Activated CD4-positive, alpha-beta memory T cell treated with anti-CD3 and anti-CD28 coated beads for 36 hours (primary cell): ENCODE measurements around the gene CTNNA2. TPM values are rescaled to one million over a fixed set of nuclear protein-coding genes. Genes with fewer than 3 reads are reported as not detected.

Experiments used
- CTCF ChIA-PET: fragments of 350-600 bp; sonication (Branson Sonifier 250); formaldehyde crosslinking; loops from one replicate; lab custom pipeline; 2021; ENCODE audit warnings: antibody characterized with exemption, inconsistent platforms; lab: Charles Lee
- POLR2A ChIA-PET: fragments of 350-600 bp; sonication (Branson Sonifier 250); formaldehyde crosslinking; loops from one replicate; lab custom pipeline; 2021; ENCODE audit warnings: antibody characterized with exemption; lab: Charles Lee
- DNase-seq: peaks from one replicate; pipeline ENCODE4 v3.0.0-alpha.2; 2020
- H3K27ac Mint-ChIP-seq: one replicate; pipeline ENCODE4 v1.8.0; 2021; ENCODE audit warnings: mixed read lengths
- H3K27me3 Mint-ChIP-seq: one replicate; pipeline ENCODE4 v1.8.0; 2021; ENCODE audit warnings: mixed read lengths
- H3K36me3 Mint-ChIP-seq: one replicate; pipeline ENCODE4 v1.8.0; 2021; ENCODE audit warnings: mixed read lengths
- H3K4me1 Mint-ChIP-seq: one replicate; pipeline ENCODE4 v1.8.0; 2021; ENCODE audit warnings: low read depth, mixed read lengths
- H3K4me3 Mint-ChIP-seq: one replicate; pipeline ENCODE4 v1.8.0; 2021; ENCODE audit warnings: mild to moderate bottlenecking, mixed read lengths
- H3K9me3 Mint-ChIP-seq: one replicate; pipeline ENCODE4 v1.8.0; 2021; ENCODE audit warnings: mixed read lengths
- intact Hi-C: fragments of 100-400 bp; cut with micrococcal nuclease; formaldehyde crosslinking; loops from one replicate; pipeline ENCODE4 v1.15.1; 2023
- total RNA-seq, 2 experiments: library from RNA; stranded (reverse); gene quantifications; one replicate each; pipeline ENCODE4 v1.2.3, GENCODE V29; 2021

The CTNNA2 gene
- total RNA-seq, 2 experiments from 2014 or later, result not detected

DNA sequence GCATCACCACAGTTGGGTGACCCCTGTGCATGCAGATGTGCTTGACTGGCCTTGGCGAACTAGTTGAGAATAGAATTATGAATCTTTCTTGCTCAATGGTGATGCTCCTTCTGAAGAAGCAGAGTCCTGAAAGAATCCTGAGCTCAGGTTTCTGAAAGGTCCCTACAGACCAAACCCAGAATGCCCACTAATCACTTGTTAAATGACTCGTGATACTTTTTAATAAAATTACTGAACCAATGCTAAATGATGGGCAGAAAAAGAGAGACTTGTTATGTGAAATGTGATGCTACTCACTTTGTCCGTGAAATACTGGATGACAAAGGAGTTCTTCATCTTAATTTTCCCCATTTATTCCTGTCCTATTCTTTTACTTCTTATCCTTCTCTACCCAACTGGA lies 1055.2 kb downstream of the CTNNA2 start:
- no peak overlapping the region for H3K27ac Mint-ChIP-seq
- intact Hi-C loops, result no loop called here
- peaks cover 6% of the 10 kb centered on the region for H3K9me3 Mint-ChIP-seq
- ChIA-PET CTCF (no interaction called here), POLR2A (no interaction called here)
- H3K27me3 Mint-ChIP-seq, result no peaks in the 10 kb centered on the region
- H3K4me1 Mint-ChIP-seq, result no peaks in the 10 kb centered on the region
- no peak for DNase-seq
- no peak overlapping the region for H3K4me3 Mint-ChIP-seq
- H3K36me3 Mint-ChIP-seq, result no peaks in the 10 kb centered on the region

- ChIA-PET POLR2A (no interaction called here), CTCF (no interaction called here)
- Mint-ChIP-seq H3K4me3 (no peak overlapping the region), H3K9me3 (peaks cover 7% of the 10 kb centered on the region), H3K27me3 (no peaks in the 10 kb centered on the region), H3K27ac (no peak overlapping the region), H3K36me3 (no peaks in the 10 kb centered on the region), H3K4me1 (no peaks in the 10 kb centered on the region)
- intact Hi-C loops, result no loop called here
- no peak for DNase-seq
These were observed 1060.3 kb downstream of the CTNNA2 start for GRCh38 chr2:80573167-80573566.

DNA sequence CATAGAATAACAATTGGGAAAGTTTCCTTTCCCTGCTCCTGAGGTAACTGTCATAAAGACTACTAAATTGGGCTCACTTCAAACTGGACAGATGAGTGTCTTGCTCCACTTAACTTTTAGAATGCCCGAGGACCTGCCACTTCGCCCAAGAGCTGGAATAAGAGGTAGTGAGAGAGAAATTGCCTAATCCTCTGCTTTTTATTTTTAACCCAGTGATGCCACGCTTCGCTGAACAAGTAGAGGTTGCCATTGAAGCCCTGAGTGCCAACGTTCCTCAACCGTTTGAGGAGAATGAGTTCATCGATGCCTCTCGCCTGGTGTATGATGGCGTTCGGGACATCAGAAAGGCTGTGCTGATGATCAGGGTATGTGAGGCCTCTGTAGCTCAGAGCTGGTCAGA lies 1061.1 kb downstream of the CTNNA2 start:
- Mint-ChIP-seq H3K9me3 (peaks cover 7% of the 10 kb centered on the region), H3K4me1 (no peaks in the 10 kb centered on the region), H3K27ac (no peak overlapping the region), H3K4me3 (no peak overlapping the region), H3K27me3 (no peaks in the 10 kb centered on the region), H3K36me3 (no peaks in the 10 kb centered on the region)
- ChIA-PET CTCF (no interaction called here), POLR2A (no interaction called here)
- DNase-seq, result no peak
- intact Hi-C loops, result no loop called here

DNA sequence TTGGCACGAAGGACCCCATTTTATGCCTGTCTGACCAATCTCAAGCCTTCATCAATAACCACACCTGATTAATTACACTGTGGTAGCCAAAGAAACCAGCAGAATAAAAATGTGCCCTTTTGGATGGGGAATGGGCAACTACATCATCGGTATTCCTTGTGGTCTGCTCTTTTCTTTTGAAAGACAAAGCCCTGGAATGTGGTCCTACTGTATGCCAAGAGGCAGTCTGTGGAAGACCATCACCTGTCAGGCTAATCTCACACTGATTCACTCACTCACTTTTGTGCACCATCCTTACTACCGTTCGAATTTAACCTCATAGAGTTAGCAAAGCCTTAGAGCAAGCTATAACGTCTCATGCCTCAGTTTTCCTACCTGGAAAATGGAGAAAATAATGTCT lies 1066.9 kb downstream of the CTNNA2 start:
- Mint-ChIP-seq H3K27ac (no peak overlapping the region), H3K9me3 (peaks cover 9% of the 10 kb centered on the region), H3K4me3 (no peak overlapping the region), H3K27me3 (no peaks in the 10 kb centered on the region), H3K36me3 (no peaks in the 10 kb centered on the region), H3K4me1 (no peaks in the 10 kb centered on the region)
- intact Hi-C loops, result no loop called here
- DNase-seq, result no peak
- CTCF ChIA-PET, result no interaction called here
- POLR2A ChIA-PET, result no interaction called here

DNA sequence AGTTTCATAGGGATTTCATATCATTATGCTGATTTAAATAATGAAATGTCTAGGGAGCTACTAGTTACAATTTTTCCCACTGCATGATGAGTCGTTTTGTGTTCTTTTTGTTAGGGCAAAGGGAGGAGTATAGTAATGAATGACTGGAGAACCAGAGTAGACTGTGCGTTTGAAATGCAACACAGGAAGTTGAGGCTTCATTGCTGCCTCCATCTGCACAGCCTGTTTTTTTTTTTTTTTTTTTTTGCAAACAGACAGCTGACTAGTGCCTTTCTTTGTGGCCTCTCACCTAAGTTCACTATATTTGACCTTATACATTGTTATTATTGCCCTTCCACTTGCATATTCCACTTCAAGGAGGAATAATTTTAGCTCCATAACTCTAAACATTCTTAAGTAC lies 1078.4 kb downstream of the CTNNA2 start:
- Mint-ChIP-seq H3K27ac (no peak overlapping the region), H3K4me3 (no peak overlapping the region), H3K9me3 (peaks cover 33% of the 10 kb centered on the region), H3K36me3 (no peaks in the 10 kb centered on the region), H3K27me3 (no peaks in the 10 kb centered on the region), H3K4me1 (no peaks in the 10 kb centered on the region)
- intact Hi-C loops, result no loop called here
- CTCF ChIA-PET, result no interaction called here
- DNase-seq, result no peak
- POLR2A ChIA-PET, result no interaction called here

GRCh38 chr2:80592106-80592505 lies 1079.3 kb downstream of the CTNNA2 start:
- Mint-ChIP-seq H3K4me3 (no peak overlapping the region), H3K9me3 (peaks cover 38% of the 10 kb centered on the region), H3K27me3 (no peaks in the 10 kb centered on the region), H3K36me3 (no peaks in the 10 kb centered on the region), H3K4me1 (no peaks in the 10 kb centered on the region), H3K27ac (no peak overlapping the region)
- ChIA-PET CTCF (no interaction called here), POLR2A (no interaction called here)
- intact Hi-C loops, result no loop called here
- DNase-seq, result no peak

DNA sequence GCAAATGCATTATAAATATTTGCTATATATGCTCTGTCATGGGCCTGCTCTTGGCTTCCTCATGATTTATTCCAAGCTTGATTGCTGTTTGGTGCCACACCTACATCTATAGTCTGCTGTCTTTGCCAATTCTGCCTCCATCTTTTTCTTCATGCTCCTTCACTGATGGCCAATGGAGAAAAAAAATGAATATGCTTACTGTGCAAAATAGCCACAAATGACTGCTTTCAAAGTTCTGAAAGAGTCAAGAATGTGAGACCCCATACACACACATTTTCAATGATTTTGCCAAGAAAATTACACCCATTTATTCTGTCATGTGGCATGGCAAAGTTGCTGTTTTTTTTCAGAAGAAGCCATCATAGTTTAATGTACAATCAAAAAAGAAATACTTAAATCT lies 1097.3 kb downstream of the CTNNA2 start:
- DNase-seq, result no peak
- Mint-ChIP-seq H3K4me1 (no peaks in the 10 kb centered on the region), H3K9me3 (peaks cover 9% of the 10 kb centered on the region), H3K27ac (no peak overlapping the region), H3K4me3 (no peak overlapping the region), H3K36me3 (no peaks in the 10 kb centered on the region), H3K27me3 (no peaks in the 10 kb centered on the region)
- intact Hi-C loops, result no loop called here
- CTCF ChIA-PET, result no interaction called here
- POLR2A ChIA-PET, result no interaction called here

- ChIA-PET CTCF (no interaction called here), POLR2A (no interaction called here)
- Mint-ChIP-seq H3K27ac (no peak overlapping the region), H3K9me3 (peaks cover 19% of the 10 kb centered on the region), H3K4me3 (no peak overlapping the region), H3K36me3 (no peaks in the 10 kb centered on the region), H3K27me3 (no peaks in the 10 kb centered on the region), H3K4me1 (no peaks in the 10 kb centered on the region)
- no peak for DNase-seq
- intact Hi-C loops, result no loop called here
These were observed 1108.8 kb downstream of the CTNNA2 start for GRCh38 chr2:80621656-80622055.

GRCh38 chr2:80624062-80624461 lies 1111.2 kb downstream of the CTNNA2 start:
- intact Hi-C loops, result no loop called here
- ChIA-PET CTCF (no interaction called here), POLR2A (no interaction called here)
- no peak overlapping the region for H3K4me3 Mint-ChIP-seq
- DNase-seq, result no peak
- peaks cover 29% of the 10 kb centered on the region for H3K9me3 Mint-ChIP-seq
- H3K27ac Mint-ChIP-seq, result no peak overlapping the region
- H3K4me1 Mint-ChIP-seq, result no peaks in the 10 kb centered on the region
- H3K27me3 Mint-ChIP-seq, result no peaks in the 10 kb centered on the region
- no peaks in the 10 kb centered on the region for H3K36me3 Mint-ChIP-seq

GRCh38 chr2:80634590-80634989 lies 1121.7 kb downstream of the CTNNA2 start:
- Mint-ChIP-seq H3K4me1 (no peaks in the 10 kb centered on the region), H3K4me3 (no peak overlapping the region), H3K9me3 (peaks cover 24% of the 10 kb centered on the region), H3K27ac (no peak overlapping the region), H3K27me3 (no peaks in the 10 kb centered on the region), H3K36me3 (no peaks in the 10 kb centered on the region)
- POLR2A ChIA-PET, result no interaction called here
- intact Hi-C loops, result no loop called here
- DNase-seq, result no peak
- CTCF ChIA-PET, result no interaction called here

- no peak for DNase-seq
- ChIA-PET POLR2A (no interaction called here), CTCF (no interaction called here)
- intact Hi-C loops, result no loop called here
- H3K27ac Mint-ChIP-seq, result no peak overlapping the region
- peaks cover 24% of the 10 kb centered on the region for H3K9me3 Mint-ChIP-seq
- no peak overlapping the region for H3K4me3 Mint-ChIP-seq
- no peaks in the 10 kb centered on the region for H3K36me3 Mint-ChIP-seq
- H3K27me3 Mint-ChIP-seq, result no peaks in the 10 kb centered on the region
- H3K4me1 Mint-ChIP-seq, result no peaks in the 10 kb centered on the region
These were observed 1125.9 kb downstream of the CTNNA2 start for GRCh38 chr2:80638783-80639182.

- POLR2A ChIA-PET, result no interaction called here
- Mint-ChIP-seq H3K4me1 (no peaks in the 10 kb centered on the region), H3K27me3 (no peaks in the 10 kb centered on the region), H3K4me3 (no peak overlapping the region), H3K36me3 (no peaks in the 10 kb centered on the region), H3K9me3 (peaks cover 17% of the 10 kb centered on the region), H3K27ac (no peak overlapping the region)
- intact Hi-C loops, result no loop called here
- DNase-seq, result no peak
- CTCF ChIA-PET, result no interaction called here
These were observed 1129.6 kb downstream of the CTNNA2 start for GRCh38 chr2:80642465-80642864.

GRCh38 chr2:80643598-80643997 lies 1130.7 kb downstream of the CTNNA2 start:
- H3K27me3 Mint-ChIP-seq, result no peaks in the 10 kb centered on the region
- intact Hi-C loops, result no loop called here
- DNase-seq, result no peak
- H3K4me1 Mint-ChIP-seq, result no peaks in the 10 kb centered on the region
- H3K36me3 Mint-ChIP-seq, result no peaks in the 10 kb centered on the region
- ChIA-PET POLR2A (no interaction called here), CTCF (no interaction called here)
- H3K27ac Mint-ChIP-seq, result no peak overlapping the region
- H3K9me3 Mint-ChIP-seq, result peaks cover 13% of the 10 kb centered on the region
- no peak overlapping the region for H3K4me3 Mint-ChIP-seq

- no peak for DNase-seq
- CTCF ChIA-PET, result no interaction called here
- intact Hi-C loops, result no loop called here
- H3K27ac Mint-ChIP-seq, result no peak overlapping the region
- H3K4me1 Mint-ChIP-seq, result no peaks in the 10 kb centered on the region
- no peaks in the 10 kb centered on the region for H3K36me3 Mint-ChIP-seq
- H3K27me3 Mint-ChIP-seq, result no peaks in the 10 kb centered on the region
- POLR2A ChIA-PET, result no interaction called here
- H3K4me3 Mint-ChIP-seq, result no peak overlapping the region
- H3K9me3 Mint-ChIP-seq, result peaks cover 40% of the 10 kb centered on the region
These were observed 1138.6 kb downstream of the CTNNA2 start for GRCh38 chr2:80651435-80651834.
